DOHH2 (cell line): ENCODE measurements around the gene FKBP1A.

Source experiments
- H3F3A ChIP-seq: fragments of 200-600 bp; sonication (generic), shearing (Covaris generic); 2 replicates; pipeline ENCODE4 v1.6.0; 2016; ENCODE audit warnings: antibody characterized with exemption, mild to moderate bottlenecking; ENCODE audit not compliant: control insufficient read depth, insufficient read depth
- H3K27ac ChIP-seq: fragments of 200-600 bp; sonication (generic); 2 replicates; pipeline ENCODE4 v1.5.1; 2014; ENCODE audit warnings: low read depth, mild to moderate bottlenecking, low read length, moderate library complexity
- H3K27me3 ChIP-seq: fragments of 200-600 bp; sonication (generic); 2 replicates; pipeline ENCODE4 v1.6.1; 2014; ENCODE audit warnings: mild to moderate bottlenecking, low read length, mixed read lengths; ENCODE audit not compliant: control insufficient read depth
- H3K36me3 ChIP-seq: fragments of 200-600 bp; sonication (generic); 2 replicates; pipeline ENCODE4 v1.6.1; 2014; ENCODE audit warnings: mild to moderate bottlenecking, low read length, moderate library complexity, mixed read lengths; ENCODE audit not compliant: control insufficient read depth
- H3K4me1 ChIP-seq: fragments of 200-600 bp; sonication (generic); 2 replicates; pipeline ENCODE4 v1.6.1; 2014; ENCODE audit warnings: mild to moderate bottlenecking, low read length, mixed read lengths; ENCODE audit not compliant: control insufficient read depth
- H3K4me2 ChIP-seq: fragments of 200-600 bp; sonication (generic); 2 replicates; pipeline ENCODE4 v1.6.0; 2014; ENCODE audit warnings: mild to moderate bottlenecking, low read length, moderate library complexity
- H3K4me3 ChIP-seq: fragments of 200-600 bp; sonication (generic); 2 replicates; pipeline ENCODE4 v1.5.1; 2014; ENCODE audit warnings: mild to moderate bottlenecking, low read length, mixed read lengths
- H3K79me2 ChIP-seq: fragments of 200-600 bp; sonication (generic); 2 replicates; pipeline ENCODE4 v1.6.1; 2014; ENCODE audit warnings: mild to moderate bottlenecking, low read length, mixed read lengths; ENCODE audit not compliant: control insufficient read depth
- H3K9me2 ChIP-seq: fragments of 200-600 bp; sonication (generic); replicated peaks from 2 replicates; pipeline ENCODE4 v1.6.1; 2014; ENCODE audit warnings: mild to moderate bottlenecking, low read length, mixed read lengths; ENCODE audit not compliant: control insufficient read depth
- H3K9me3 ChIP-seq: fragments of 200-600 bp; sonication (generic); 2 replicates; pipeline ENCODE4 v1.6.1; 2014; ENCODE audit warnings: antibody characterized with exemption, low read length, mixed read lengths; ENCODE audit not compliant: control insufficient read depth, insufficient read depth
- H4K20me1 ChIP-seq: fragments of 200-600 bp; sonication (generic); 2 replicates; pipeline ENCODE4 v1.6.0; 2014; ENCODE audit warnings: low read depth, mild to moderate bottlenecking, antibody characterized with exemption, low read length, moderate library complexity; ENCODE audit not compliant: control insufficient read depth, insufficient read depth
- CTCF ChIP-seq: fragments of 200-600 bp; sonication (generic); IDR thresholded peaks from one replicate; pipeline ENCODE4 v1.5.1; 2014; ENCODE audit warnings: antibody characterized with exemption, mild to moderate bottlenecking, low read depth, low read length; ENCODE audit not compliant: poor library complexity, severe bottlenecking
- EZH2phosphoT487 ChIP-seq: fragments of 200-600 bp; sonication (generic); IDR thresholded peaks from 2 replicates; pipeline ENCODE4 v1.6.1; 2017; ENCODE audit warnings: borderline replicate concordance, mild to moderate bottlenecking, antibody characterized with exemption, low read length, moderate library complexity, mixed read lengths

FKBP1A gene

DNA sequence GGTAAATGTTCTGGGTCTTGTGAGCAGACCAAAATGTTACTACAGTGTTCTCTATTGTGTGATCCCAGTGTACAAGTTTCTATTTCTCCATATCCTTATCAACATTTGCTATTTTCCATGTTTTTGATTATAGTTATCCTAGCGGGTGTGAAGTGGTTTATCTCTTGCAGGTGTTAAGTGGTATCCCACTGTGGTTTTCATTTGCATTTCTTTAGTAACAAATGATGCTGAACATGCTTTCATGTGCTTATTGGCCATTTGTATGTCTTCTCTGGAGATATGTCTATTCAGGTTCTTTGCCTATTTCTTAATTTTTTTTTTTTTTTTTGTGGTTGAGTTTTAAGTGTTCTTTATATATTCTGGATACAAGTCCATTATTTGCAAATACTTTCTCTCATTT, 38.3 kb upstream of the FKBP1A start:
- Histone ChIP-seq H3K4me1 (peaks cover 88% of the 10 kb centered on the region), H3K27ac (peak overlapping the region; percentile 12), H3K4me2 (peak overlapping the region; percentile 25), H3K36me3 (0 out of 2 replicates have a peak, but pooled peaks cover 5% of the 10 kb centered on the region), H3K9me3 (peaks cover 9% of the 10 kb centered on the region), H3K27me3 (no peaks in the 10 kb centered on the region), H3K4me3 (peak overlapping the region; percentile 8), H4K20me1 (no peaks in the 10 kb centered on the region), H3F3A (peaks cover 11% of the 10 kb centered on the region), H3K79me2 (no peaks in the 10 kb centered on the region), H3K9me2 (no peaks in the 10 kb centered on the region)
- no peak for TF ChIP-seq CTCF
- no peak for TF ChIP-seq EZH2phosphoT487

DNA sequence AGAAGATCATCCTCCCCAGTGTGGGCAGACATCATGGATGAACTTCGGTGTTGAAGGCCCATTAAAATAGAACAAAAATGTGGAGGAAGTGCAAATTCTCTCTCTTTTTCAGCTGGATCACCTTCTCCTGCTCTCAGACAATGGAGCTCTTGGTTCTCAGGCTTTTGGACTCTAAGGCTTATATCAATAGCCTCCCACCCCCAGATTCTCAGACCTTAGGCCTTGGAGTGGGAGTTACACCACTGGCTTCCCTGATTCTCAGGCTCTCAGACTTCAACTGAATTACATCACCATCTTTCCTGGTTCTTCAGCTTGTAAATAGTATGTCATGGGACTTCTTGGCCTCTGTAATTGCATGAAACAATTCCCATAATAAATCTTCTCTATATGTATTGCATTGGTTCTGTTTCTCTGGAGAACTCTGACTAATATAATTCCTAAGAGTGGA, 37.2 kb upstream of the FKBP1A start:
- no peaks in the 10 kb centered on the region for H3K79me2 ChIP-seq
- TF ChIP-seq EZH2phosphoT487 = no peak
- no peak for TF ChIP-seq CTCF
- H3K27me3 ChIP-seq = no peaks in the 10 kb centered on the region
- H3K27ac ChIP-seq = no peak overlapping the region
- H3K4me1 ChIP-seq = peaks cover 77% of the 10 kb centered on the region
- H3K9me3 ChIP-seq = peaks cover 9% of the 10 kb centered on the region
- H3K36me3 ChIP-seq = 0 out of 2 replicates have a peak, but pooled peaks cover 5% of the 10 kb centered on the region
- H3F3A ChIP-seq = 0 out of 2 replicates have a peak, but pooled peaks cover 2% of the 10 kb centered on the region
- no peak overlapping the region for H3K4me2 ChIP-seq
- H3K4me3 ChIP-seq = no peak overlapping the region
- H4K20me1 ChIP-seq = no peaks in the 10 kb centered on the region
- no peaks in the 10 kb centered on the region for H3K9me2 ChIP-seq

GRCh38 chr20:1429143-1429728, 36.4 kb upstream of the FKBP1A start:
- Histone ChIP-seq H3K9me2 (no peaks in the 10 kb centered on the region), H3F3A (0 out of 2 replicates have a peak, but pooled peaks cover 2% of the 10 kb centered on the region), H4K20me1 (no peaks in the 10 kb centered on the region), H3K79me2 (no peaks in the 10 kb centered on the region), H3K27ac (no peak overlapping the region), H3K9me3 (peaks cover 6% of the 10 kb centered on the region), H3K4me3 (no peak overlapping the region), H3K36me3 (0 out of 2 replicates have a peak, but pooled peaks cover 5% of the 10 kb centered on the region), H3K27me3 (no peaks in the 10 kb centered on the region), H3K4me1 (peaks cover 70% of the 10 kb centered on the region), H3K4me2 (no peak overlapping the region)
- TF ChIP-seq EZH2phosphoT487 (no peak), CTCF (no peak)
